ENCODE data around the gene POTEJ.
"Not testable (repeated sequence)": the region's sequence is repeated elsewhere in the genome, so short reads cannot be mapped to it uniquely, and the experiment has no call there.

Gene POTEJ

DNA sequence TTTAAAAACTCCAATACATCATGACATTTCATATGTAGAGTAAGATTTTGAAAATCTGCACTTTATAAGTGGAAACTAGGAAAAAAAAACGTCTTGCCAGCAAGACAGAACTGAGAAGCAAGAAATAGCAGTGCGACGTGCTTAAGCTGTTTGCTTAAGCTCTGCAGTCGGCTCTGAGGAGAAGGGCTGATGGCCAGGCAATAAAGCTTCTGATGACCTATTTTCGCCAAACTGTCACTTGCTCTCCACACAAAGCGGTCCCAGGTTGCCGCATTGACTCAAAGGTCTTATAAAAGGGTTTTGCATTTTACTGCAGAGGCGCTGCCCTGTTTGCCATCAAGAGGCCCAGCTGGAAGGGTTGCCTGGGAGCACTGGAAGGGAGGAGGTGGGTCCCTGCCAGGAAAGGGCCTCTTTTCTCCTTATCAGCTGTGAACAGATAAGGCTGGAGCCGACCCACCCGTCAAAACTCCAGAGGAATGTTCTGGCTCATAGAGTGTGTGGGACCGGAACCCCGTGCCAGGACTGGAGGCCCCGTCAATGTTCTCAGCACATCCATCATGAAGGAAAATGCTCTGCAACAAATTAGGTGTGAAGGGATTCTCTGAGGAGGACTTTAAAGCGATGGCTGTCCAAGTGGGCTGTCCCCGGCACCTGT lies 9.5 kb upstream of the POTEJ start:
- not testable (repeated sequence) for DNase-seq (ENCODE audit: low read depth)

- DNase-seq (ENCODE audit: low read depth), result not testable (repeated sequence)
These were observed 2.8 kb upstream of the POTEJ start for GRCh38 chr2:130608276-130609001.

DNA sequence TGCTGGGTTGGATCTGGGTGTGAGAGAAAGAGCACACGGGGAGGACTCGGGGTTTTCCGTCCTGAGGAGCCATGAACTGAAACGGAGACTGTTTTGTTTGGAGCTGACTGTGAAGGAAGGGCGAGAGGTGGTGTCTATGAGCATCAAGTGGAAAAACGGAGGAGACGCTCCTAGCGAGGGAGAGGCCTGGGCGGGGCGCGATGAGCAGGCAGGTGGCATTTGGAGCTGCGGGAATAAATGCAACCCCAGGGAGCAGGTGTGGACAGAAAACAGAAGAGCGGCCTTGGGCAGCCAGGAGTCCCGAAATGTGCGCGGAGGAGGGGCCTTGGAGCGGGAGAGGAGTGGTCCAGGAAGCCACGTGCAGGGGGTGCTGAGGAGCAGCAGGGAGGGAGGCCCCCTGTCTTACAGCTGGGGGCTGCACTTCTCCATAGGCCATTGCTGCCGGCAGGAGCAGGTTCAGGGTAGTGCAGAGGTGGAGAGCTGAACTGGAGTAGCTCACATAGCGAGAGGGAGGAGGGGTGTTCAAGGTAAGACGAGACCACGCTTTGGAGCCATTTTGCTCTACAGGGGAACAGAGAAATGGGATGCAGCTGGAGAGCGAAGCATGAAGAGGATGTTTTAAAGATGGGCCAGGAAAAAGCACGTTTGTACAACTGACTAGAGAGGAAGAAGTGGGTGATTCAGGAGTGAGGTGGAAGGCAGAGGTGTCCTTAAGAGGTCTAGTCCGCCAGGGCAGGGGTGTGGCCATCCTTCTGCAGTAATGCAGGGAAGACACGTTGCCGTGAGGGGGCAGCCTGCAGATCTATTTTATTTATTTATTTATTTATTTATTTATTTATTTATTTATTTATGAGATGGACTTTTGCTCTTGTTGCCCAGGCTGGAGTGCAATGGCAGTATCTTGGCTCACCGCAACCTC lies 2.0 kb upstream of the POTEJ start:
- not testable (repeated sequence) for DNase-seq (ENCODE audit: low read depth)

DNA sequence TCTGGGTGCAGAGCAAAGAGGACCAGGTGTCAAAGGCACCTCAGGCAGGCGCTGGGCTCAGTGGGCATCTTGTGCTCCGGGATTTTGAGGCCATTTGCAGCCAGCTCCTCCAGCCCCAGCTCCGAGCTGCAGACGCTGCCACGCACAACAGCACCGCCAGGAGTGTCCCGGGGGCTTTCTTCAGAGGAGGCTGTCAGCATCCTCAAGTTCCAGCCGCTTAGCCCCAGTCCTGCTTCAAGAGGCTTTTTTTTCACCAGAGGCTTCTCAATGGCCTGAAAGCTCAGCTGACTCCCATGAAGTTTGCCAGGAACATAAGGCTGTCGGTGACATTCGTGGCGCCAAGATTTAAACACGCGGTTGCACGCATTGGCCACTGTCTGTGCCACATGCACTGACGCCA lies 754 bp upstream of the POTEJ start:
- DNase-seq (ENCODE audit: low read depth), result not testable (repeated sequence)

DNA sequence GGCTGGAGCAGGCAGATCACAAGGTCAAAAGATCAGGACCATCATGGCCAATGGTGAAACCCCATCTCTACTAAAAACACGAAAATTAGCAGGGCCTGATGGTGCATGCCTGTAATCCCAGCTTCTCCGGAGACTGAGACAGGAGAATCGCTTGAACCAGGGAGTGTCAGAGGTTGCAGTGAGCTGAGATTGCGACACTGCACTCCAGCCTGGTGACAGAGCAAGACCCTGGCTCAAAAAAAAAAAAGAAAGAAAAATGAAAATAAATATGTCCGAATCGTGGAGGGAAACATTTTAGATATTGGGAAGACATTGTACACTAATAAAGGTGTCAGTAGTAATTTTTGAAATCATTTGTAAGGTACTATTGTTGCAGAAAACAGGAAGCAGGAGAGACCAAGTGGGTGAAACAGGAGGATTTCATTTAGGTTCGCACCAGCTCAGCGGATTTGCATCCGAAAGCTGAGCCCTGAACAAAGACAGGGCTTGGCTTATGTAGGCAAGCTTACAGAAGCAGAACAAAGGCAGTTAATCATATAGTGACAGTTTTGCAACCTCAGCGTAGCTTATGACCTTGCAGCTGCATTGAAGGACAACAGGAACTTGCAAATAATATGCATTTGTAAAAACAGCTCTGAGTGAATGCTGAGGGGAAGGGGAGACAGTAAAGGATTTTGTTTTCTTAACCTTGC lies 17.7 kb downstream of the POTEJ start:
- DNase-seq (ENCODE audit: low read depth), result not testable (repeated sequence)

GRCh38 chr2:130638973-130639372 lies 27.7 kb downstream of the POTEJ start:
- DNase-seq (ENCODE audit: low read depth), result not testable (repeated sequence)

DNA sequence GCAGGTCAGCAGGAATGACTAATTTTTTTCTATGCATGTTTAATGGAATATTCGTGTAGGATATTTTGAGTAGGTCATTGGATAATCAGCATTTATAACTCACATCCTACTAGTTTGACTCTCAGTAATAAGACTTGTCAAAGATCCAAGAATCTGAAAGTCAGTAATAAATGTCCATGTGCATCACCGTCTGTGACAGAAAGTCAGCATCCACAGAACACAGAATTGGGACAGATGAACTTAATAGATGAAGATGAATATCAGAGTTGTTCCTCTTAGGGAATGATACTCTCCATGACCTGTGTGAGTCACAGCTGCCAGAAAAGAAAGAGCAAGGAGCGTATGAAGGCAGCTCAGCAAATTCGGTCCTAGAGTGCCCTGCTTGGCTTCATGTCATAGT lies 30.4 kb downstream of the POTEJ start:
- not testable (repeated sequence) for DNase-seq (ENCODE audit: low read depth)

GRCh38 chr2:130649285-130649684 lies 38.0 kb downstream of the POTEJ start:
- DNase-seq (ENCODE audit: low read depth), result not testable (repeated sequence)

DNA sequence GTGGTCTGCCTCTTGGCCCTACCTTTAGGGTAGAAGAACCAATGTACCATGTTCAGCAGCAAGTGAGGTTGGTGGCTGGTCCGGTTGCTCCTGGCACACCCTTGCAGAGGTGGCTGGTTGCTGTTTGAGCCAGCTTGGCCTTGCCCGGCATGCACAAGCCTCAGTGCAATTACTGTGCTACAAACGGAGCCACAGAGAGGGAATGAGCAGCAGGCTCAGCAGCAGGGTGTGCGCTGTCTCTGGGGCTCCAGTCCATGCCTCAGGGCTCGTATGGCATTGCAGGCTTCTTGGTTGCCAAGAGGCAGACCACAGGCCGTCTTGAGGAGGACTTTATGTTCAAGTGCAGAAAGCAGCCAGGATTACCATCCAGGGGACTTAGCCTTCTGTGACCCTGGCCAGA lies 53.3 kb downstream of the POTEJ start:
- not testable (repeated sequence) for DNase-seq (ENCODE audit: low read depth)

DNA sequence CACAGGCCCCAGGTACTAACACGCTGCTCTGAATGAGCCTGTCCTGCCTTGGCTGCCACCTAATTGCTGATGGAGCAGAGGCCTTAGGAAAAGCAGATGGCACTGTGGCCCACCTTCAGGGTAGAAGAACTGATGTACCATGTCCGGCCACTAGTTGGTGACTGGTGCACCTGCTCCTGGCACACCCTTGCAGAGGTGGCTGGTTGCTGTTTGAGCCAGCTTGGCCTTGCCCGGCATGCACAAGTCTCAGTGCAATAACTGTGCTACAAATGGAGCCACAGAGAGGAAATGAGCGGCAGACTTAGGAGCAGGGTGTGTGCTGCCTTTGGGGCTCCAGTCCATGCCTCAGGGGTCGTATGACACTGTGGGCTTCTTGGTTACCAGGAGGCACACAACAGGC lies 54.4 kb downstream of the POTEJ start:
- not testable (repeated sequence) for DNase-seq (ENCODE audit: low read depth)

DNA sequence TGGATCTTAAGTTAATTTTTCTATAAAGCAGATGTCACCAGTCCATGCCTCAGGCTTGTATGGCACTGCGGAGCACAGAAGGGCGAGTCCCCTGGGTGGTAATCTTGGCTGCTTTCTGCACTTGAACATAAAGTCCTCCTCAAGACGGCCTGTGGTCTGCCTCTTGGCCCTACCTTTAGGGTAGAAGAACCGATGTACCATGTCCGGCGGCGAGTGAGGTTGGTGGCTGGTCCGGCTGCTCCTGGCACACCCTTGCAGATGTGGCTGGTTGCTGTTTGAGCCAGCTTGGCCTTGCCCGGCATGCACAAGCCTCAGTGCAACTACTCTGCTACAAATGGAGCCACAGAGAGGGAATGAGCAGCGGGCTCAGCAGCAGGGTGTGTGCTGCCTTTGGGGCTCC lies 56.3 kb downstream of the POTEJ start:
- DNase-seq (ENCODE audit: low read depth), result not testable (repeated sequence)

DNA sequence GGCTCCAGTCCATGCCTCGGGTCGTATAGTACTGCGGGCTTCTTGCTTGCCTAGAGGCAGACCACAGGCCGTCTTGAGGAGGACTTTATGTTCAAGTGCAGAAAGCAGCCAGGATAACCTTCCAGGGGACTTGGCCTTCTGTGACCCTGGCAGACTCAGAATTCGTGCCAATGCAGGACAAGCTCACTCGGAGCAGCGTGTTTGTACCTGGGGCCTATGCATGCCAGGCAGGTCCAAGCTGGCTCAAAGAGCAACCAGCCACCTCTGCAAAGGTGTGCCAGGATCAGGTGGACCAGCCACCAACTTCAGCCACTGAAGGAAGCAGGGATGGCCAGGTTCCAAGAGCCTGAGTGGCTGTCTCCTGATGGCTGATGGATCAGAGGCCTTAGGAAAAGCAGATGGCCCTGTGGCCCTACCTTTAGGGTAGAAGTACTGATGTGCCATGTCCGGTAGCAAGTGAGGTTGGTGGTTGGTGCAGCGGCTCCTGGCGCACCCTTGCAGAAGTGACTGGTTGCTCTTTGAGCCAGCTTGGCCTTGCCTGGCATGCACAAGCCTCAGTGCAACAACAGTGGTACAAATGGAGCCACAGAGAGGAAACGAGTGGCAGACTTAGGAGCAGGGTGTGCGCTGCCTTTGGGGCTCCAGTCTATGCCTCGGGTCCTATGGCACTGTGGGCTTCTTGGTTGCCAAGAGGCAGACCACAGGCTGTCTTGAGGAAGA lies 58.9 kb downstream of the POTEJ start:
- not testable (repeated sequence) for DNase-seq (ENCODE audit: low read depth)

DNA sequence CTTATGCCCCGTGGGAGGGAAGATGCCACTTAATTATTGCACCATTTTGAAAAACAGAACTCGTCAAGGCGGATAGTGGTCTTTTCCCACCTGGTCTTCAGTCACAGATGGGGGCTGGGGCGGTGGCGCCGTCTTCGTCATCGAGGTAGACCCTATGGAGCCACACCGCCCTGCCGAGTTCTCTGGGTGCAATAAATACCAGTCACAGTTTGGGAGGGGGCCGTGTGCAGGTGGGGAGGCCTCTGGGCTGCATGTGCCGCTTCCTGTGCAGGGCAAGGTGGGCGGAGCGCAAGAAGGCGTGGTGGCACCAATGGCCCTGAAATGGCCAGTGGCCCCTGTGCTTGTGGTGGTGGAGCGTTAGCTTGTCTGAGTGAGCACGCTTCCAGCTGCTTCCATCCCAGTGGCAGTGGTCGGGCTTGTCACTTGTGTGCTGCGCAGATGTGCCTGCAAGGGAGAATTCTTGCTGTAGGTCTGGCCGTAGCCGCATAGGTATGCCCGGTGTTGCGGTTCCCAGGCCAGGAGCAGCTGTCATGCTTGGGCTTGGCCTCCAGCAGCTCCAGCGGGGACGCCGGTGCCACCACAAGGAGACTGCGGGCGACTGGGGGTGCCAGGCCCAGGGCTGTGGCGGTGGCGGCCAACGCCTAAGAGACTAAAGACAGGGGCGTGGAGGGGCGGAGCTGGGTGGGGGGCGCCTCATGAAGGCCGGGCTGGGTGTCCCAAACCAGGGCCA lies 81.0 kb downstream of the POTEJ start:
- not testable (repeated sequence) for DNase-seq (ENCODE audit: low read depth)

DNA sequence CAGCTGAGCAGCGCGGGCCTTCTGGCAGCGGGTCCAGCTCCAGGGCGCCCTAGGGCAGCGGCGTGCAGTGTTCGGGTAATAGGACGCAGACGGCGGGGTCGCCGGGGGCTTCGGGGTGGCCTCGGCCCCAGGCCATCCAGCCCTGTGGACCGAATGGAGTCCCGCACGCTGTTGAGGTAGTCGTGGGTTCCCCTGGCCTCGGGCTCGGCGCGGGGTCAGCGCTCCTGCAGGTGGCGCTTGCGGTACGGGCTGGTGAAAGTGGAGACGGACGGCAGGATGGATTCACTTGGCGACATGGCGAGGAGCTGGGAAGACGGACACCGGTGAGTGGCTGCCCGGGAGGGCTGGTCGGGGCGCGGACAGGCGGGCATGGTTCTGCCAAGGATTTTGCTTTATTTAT lies 82.2 kb downstream of the POTEJ start:
- not testable (repeated sequence) for DNase-seq (ENCODE audit: low read depth)

DNA sequence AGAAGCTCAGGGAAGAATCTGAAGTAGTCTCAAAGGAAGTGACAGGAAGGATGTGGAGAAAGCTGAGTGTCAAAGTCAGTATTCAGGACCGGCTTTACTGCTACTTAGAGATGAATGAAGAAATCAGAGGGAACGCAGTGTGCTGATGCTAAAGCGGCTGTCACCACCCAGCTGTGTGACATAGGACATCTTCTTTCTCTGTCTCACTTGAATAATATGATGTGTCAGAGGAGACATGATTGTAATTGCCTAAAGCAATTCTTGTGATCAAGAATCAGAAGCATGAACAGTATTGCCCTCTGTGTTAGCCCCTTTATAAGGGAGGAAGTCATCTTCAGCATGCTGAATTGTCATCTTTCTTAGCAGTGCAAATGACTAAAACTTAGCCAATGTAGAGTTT lies 92.0 kb downstream of the POTEJ start:
- DNase-seq (ENCODE audit: low read depth), result not testable (repeated sequence)

Measured in fibroblast of the conjunctiva (primary cell).